Stimulated activated CD4-positive, alpha-beta T cell treated with anti-CD3 and anti-CD28 coated beads, Interleukin-12 subunit alpha, Interleukin-12 subunit beta, amount 100 ng/mL, for 48 hours (primary cell): ENCODE measurements around the gene ZNF732.
"Not testable (repeated sequence)": the region's sequence is repeated elsewhere in the genome, so short reads cannot be mapped to it uniquely, and the experiment has no call there.

Experiments
- DNase-seq, 3 donors: peaks; one replicate each; pipeline ENCODE4 v3.0.0-alpha.2; 2020; ENCODE audit warnings: low read depth in 2 of 3, low spot score in 1 of 3

ZNF732 gene

DNA sequence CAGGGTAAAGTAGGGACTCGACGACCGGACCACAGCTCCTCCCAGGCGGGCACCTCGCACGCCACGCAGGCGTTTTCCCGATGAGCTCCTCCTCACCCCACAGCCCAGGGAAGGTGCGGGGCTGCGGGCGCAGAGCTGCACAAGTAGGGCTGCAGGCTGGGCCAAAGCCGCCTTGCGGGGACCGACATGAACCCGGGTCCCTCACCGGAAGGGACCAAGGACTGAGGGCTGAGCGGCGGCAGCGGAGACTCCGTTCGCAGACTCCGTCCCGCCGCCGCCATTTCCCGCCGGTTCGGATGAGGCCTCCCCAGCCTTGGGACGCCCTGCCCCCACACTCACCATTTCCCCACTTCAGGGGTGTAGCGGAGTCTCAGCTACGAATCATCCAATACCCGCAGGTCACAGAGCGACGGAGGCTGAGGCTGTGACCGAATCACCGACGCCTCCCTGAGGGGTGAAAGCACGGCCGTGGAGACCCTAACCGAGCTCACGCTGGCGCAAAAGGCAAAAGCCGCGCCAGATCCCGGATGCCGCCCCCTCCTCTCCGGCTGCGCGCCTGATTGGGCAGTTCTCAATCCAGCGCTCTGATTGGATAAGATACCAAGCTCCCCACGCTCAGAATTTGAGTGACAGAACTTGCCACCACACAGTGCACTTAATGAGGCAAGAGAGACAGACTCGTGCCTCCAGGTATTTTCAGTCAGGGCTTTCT, at the start of gene ZNF732:
TSS of gene ZNF732 (minus strand) at position 506 of the 712 bp plus-strand sequence. CDS start at position 342, 164 bp downstream.
- DNase-seq = no peak

DNA sequence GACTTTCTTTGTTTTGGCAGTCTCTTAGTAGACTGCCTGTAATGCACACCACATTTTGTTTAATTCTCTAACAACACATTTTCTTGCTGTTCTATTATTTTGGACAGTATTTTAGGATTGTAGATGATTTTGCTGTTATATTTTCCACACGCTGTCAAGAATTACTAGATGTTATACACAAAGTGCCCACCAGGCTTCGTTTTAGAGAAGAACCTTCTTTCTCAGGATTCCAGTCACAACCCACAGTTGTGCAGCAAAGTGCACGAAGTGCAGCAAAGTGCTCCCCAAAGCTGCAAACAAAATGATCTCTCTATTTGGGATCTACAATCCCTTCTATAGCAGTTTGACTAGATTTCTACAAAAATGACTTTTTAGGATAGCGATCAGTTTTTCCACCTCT, 34.7 kb upstream of the ZNF732 start:
- DNase-seq = no peak

GRCh38 chr4:338759-339097, 33.5 kb upstream of the ZNF732 start:
- DNase-seq = no peak

DNA sequence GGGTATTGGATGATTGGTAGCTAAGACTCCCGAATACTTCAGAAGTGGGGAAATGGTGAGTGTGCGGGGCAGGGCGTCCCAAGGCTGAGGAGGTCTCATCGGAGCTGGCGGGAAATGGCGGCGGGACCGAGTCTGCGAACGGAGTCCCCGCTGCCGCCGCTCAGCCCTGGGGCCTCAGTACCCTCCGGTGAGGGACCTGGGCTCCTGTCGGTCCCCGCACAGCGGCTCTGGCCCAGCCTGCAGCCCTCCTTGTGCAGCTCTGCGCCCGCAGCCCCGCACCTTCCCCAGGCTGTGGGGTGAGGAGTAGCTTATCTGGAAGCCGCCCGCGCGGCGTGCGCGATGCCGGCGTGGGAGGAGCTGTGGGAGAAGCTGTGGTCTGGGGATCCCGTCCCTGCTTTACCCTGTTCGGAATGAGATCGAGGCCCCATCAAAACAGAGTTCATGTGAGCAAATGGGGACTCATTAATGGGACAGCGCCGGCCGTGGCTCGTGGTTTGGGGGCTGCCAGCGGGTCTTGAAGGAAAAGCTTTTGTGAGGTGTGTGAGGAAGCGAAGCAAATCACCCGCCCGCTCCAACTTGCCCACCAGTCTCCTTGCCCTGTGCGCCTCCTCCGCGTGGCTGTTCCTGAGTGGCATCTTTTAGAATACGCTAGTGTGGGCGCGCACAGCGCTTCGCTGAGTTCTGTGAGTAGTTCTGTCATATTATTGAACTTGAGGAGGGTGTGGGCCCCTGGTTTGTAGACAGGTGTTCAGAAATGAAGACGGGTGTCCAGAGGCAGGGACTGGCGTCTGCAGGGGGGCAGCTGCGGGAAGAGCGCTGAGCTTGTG, 32.9 kb upstream of the ZNF732 start:
- DNase-seq = peak; percentile 39 to 41 (median 41)

GRCh38 chr4:337143-337931, 32.1 kb upstream of the ZNF732 start, which contains the start of gene ZNF141:
Gene ZNF141, plus strand, starts transcription at chr4:337814. Its CDS starts 170 bp downstream, at chr4:337984.
- peak; percentile 84 to 89 (median 87) for DNase-seq

- no peak for DNase-seq
These were observed 31.5 kb upstream of the ZNF732 start for GRCh38 chr4:336893-337142.

- DNase-seq = no peak
These were observed 31.0 kb upstream of the ZNF732 start for GRCh38 chr4:336099-336892.

DNA sequence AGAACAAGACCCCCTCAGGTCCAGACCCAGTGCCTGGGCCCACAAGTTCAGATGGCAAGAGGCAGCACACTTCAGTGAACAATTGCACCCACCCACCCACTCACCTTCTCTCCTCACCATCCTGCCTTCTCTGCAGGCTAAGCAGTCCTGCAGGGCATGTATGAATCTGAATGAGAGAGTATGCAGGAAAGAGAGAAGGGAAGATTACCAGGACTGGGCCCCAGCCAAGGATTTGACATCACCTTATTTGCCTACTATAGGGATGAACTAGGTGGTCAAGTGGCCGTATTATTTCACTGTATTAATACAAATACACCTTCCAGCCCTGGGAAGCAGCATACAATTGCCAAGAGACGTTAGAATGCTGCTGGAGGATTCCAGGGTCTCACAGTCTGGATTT, 30.2 kb upstream of the ZNF732 start:
- no peak for DNase-seq

DNA sequence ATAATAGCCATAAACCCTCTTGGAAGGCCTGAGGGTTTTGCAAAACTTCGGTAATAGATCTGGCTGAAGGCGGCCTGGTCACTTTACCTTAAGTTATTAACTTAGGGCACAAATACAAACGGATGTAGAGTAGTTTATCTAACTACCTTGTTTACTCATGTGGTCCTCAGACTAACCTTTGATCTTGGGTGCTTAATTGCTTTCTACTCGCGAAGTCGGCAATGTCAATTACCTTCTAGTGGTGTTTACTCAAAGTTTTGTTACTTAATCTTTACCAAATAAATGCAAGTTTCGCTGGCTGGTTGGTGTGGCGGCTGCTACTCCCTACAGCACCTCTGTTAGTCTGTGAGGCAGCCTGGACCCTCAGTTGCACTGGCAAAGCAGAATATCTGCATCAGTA, 23.5 kb upstream of the ZNF732 start:
- DNase-seq = no peak

DNA sequence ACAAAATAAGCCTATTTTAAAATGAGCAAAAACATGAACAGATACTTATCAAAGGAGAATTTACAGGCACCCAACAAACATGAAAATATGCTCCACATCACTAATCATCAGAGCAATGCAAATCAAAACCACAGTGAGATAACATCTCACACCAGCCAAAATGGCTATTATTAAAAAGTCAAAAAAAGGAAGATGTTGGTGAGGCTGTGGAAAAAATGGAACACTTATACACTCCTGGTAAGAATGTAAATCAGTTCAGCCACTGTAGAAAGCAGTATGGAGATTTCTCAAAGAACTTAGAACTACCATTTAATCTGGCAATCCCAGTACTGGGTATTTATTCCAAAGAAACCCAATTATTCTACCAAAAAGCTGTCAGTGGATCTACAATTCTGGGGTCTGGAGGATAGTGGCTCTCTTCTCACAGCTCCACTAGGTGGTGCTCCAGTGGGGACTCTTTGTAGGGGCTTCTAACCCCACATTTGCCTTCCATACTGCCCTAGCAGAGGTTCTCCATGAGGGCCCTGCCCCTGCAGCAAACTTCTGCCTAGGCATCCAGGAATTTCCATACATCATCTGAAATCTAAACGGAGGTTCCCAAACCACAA, 9.1 kb upstream of the ZNF732 start:
- no peak for DNase-seq

GRCh38 chr4:309807-310206, 4.5 kb upstream of the ZNF732 start:
- no peak for DNase-seq

GRCh38 chr4:306551-306961, 1.3 kb upstream of the ZNF732 start:
- no peak for DNase-seq

DNA sequence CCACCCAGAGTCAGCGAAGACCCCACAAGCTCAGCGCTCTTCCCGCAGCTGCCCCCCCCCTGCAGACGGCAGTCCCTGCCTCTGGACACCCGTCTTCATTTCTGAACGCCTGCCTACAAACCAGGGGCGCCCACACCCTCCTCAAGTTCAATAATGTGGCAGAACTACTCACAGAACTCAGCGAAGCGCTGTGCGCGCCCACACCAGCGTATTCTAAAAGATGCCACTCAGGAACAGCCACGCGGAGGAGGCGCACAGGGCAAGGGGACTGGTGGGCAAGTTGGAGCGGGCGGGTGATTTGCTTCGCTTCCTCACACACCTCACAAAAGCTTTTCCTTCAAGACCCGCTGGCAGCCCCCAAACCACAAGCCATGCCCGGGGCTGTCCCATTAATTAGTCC, 758 bp downstream of the ZNF732 start:
- not testable (repeated sequence) for DNase-seq

- DNase-seq = no peak
These were observed 2.9 kb downstream of the ZNF732 start for GRCh38 chr4:302381-302780.

GRCh38 chr4:294732-295131, 10.5 kb downstream of the ZNF732 start:
- DNase-seq = no peak

DNA sequence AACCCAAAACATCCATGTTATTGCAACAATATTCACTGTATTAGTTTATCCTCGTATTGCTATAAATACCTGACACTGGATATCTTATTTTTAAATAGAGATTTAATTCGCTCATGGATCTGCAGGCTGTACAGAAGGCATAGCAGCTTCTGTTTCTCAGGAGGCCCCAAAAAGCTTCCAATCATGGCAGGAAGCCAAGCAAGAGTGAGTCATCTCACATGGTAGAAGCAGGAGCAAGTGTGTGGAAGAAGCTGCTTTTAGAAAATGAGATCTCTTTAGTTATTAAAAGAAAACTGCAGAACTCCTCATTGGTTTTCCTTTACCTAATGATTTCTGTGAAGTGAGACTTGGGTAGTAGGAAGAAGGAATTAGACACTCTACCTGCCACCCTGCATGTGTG, 16.4 kb downstream of the ZNF732 start:
- DNase-seq = no peak

DNA sequence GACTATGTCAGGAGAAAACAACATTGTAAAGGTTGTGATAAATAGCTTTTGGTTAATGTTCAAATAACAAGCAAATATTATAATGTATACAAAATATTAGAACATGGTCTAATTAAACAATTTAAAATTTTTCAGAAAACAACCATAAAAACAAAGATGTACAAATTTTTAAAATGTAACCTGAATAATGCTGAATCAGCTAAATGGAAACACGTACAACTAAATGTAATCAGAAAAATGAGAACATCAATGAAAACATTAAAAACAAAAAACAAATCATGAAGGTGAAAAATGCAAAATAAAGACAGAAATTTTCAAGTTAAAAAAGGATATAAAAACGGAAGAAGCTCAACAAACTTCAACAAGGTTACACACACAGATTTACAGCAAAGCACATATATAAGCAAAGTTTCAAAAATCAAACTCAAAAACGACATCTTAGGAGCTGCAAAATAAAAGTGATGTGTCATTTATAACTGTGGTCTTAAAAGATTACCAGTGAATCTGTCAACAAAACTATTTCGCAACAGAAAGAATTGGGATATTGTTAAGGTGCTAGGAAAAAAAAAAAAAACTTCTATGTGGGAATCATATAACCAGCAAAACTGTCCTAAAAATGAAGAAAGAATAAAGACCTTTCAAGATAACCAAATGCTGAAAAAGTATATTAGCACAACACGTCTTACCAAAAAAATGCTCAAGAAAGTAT, 31.8 kb downstream of the ZNF732 start:
- DNase-seq = no peak

GRCh38 chr4:271492-272103, 33.7 kb downstream of the ZNF732 start:
- no peak for DNase-seq

DNA sequence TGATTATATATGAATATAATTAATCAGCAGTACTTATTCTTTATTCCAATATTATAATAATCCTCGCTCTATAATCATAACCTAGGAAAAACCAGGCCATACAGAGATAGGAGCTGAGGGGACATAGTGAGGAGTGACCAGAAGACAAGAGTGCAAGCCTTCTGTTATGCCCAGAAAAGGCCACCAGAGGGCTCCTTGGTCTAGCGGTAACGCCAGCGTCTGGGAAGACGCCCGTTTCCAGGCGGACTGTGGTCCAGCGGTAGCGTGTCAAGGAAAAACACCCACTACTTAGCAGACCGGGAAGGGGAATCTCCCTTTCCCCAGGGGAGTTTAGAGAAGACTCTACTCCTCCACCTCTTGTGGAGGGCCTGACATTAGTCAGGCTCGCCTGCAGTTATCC, 46.0 kb downstream of the ZNF732 start:
- DNase-seq = not testable (repeated sequence)

GRCh38 chr4:256492-256891, 48.8 kb downstream of the ZNF732 start:
- no peak for DNase-seq
